ENCODE measurements around the gene MARCHF5. TPM values are rescaled to one million over a fixed set of nuclear protein-coding genes. Genes with fewer than 3 reads are reported as not detected.

The MARCHF5 gene, protein sequence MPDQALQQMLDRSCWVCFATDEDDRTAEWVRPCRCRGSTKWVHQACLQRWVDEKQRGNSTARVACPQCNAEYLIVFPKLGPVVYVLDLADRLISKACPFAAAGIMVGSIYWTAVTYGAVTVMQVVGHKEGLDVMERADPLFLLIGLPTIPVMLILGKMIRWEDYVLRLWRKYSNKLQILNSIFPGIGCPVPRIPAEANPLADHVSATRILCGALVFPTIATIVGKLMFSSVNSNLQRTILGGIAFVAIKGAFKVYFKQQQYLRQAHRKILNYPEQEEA
- total RNA-seq (10 to 100 TPM; 33.5 to 36.1 TPM), total RNA-seq (26.0 to 59.8 (median 36.7) reads per million in 172 experiments)
- polyA plus RNA-seq (2013, experiment 1 of 2) = 24.7 TPM
- 29.1 TPM for polyA plus RNA-seq (2013, experiment 2 of 2)

DNA sequence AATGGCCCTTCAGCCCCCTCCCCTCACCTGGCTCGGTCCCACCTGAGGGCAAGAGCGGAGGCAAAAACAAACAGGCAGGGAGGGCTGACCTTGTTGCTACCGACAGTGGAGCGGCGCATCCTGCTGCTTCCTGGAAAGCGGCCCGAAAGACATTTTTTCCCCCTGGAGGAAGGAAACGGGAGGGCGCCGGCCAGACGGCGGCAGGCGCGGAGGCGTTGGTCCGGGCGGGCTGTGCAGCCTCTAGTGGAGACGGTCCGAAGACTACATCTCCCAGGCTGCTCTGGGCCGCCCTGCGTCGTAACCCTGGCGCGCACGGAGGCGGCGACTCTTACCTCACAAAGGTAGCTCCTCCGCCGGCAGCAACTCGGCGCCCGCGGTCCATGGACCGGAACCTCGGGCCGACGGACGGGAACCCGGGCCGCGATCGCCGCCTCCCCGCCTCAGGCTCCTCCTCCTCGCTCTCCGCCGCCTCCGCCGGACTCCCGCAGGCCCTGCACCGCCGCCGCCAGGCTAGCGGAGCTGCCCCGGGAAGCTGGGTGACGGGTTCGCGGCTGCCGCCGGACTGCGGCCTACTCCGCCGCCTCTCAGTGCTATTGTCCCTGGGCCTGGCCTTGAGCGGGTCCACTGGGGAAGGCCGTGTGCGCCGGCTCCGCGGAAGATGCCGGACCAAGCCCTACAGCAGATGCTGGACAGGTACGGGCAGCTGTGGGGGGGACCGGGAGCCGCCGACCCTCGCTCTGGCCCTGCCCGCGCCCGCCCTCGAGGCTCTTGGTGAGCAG is at the start of gene MARCHF5, which contains the start of gene CPEB3:
TSS of gene MARCHF5 (plus strand) at position 331 of the 779 bp plus-strand sequence. CDS start at position 659, 328 bp downstream.
TSS of gene CPEB3 (minus strand) at position 242 of the 779 bp plus-strand sequence. CDS start 50,728 bp downstream, outside the sequence.
- Histone ChIP-seq H3K4me1 (ENCODE audit: insufficient read depth, low read length) (peaks cover 29% of the 10 kb centered on the region), H3K4me3 (ENCODE audit: low read length) (peak within 1 kb of the TSS; percentile 97), H3K36me3 (ENCODE audit: insufficient read depth, low read length) (no peaks in the 10 kb centered on the region), H3K9me3 (ENCODE audit: control insufficient read depth in 1 of 2, insufficient read depth in 1 of 2, low read length in 2 of 2) (no peaks in the 10 kb centered on the region), H3K27ac (ENCODE audit: low read depth in 1 of 2, low read length in 2 of 2) (peak within 1 kb of the TSS; percentile 37 to 50), H3K27me3 (ENCODE audit: control insufficient read depth in 1 of 2, insufficient read depth in 2 of 2, low read length in 2 of 2) (no peaks in the 10 kb centered on the region)
- Mint-ChIP-seq H3K4me3 (peak within 1 kb of the TSS; percentile 97), H3K9me3 (no peaks in the 10 kb centered on the region), H3K4me1 (ENCODE audit: low read depth) (peaks cover 33% of the 10 kb centered on the region), H3K36me3 (ENCODE audit: low read depth) (peaks cover 34% of the 10 kb centered on the region), H3K27me3 (no peaks in the 10 kb centered on the region), H3K27ac (peak within 1 kb of the TSS; percentile 87)
- ChIA-PET CTCF (interaction anchor here (0.6 to 1.4 kb wide), 7 partner anchors 13 to 476 kb away, joined by 3 to 5 read pairs (median 4); partner anchors contain the start of gene IDE), POLR2A (interaction anchor here (0.6 to 3.8 kb wide), 17 partner anchors 18 to 1420 kb away, joined by 3 to 28 read pairs (median 6); partner anchors contain the start of genes BTAF1, EXOC6, FGFBP3 and IDE)
- intact Hi-C loops (cut with DNase I, micrococcal nuclease) = loop anchor here (2.0 to 10.0 kb wide), 11 partner anchors 49 to 1416 kb away; partner anchors contain the start of genes BTAF1 (in 1 of the 2), CEP55 (in 1 of the 2), EXOC6 (in 1 of the 2) and FGFBP3 (in 1 of the 2)
- TF ChIP-seq, protein P1, sequence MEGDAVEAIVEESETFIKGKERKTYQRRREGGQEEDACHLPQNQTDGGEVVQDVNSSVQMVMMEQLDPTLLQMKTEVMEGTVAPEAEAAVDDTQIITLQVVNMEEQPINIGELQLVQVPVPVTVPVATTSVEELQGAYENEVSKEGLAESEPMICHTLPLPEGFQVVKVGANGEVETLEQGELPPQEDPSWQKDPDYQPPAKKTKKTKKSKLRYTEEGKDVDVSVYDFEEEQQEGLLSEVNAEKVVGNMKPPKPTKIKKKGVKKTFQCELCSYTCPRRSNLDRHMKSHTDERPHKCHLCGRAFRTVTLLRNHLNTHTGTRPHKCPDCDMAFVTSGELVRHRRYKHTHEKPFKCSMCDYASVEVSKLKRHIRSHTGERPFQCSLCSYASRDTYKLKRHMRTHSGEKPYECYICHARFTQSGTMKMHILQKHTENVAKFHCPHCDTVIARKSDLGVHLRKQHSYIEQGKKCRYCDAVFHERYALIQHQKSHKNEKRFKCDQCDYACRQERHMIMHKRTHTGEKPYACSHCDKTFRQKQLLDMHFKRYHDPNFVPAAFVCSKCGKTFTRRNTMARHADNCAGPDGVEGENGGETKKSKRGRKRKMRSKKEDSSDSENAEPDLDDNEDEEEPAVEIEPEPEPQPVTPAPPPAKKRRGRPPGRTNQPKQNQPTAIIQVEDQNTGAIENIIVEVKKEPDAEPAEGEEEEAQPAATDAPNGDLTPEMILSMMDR (IDR thresholded peaks at IDR 0.05) = peak; percentile 44
- ATAC-seq (ENCODE audit: poor library complexity) = peak; percentile 97
- DNase-seq = peak; percentile 80 to 97 (median 87)

DNA sequence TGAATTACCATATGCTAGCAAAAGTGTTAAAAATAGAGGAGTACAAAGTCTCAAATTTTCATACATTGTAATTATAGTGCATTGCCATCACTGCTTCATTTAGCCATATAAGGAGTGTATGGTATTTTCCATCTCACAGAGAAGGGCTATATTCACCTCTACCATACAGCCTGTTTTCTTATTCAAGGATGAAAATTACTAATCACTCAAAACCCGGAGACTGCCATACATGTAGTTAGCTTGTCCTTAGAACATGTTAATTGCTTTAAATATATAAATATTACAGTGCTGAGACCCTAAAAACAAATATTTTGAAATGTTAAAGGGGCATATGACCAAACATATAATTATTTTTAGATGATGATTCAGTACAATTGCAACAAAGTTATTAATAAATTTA is 49.5 kb upstream of the MARCHF5 start:
- H3K27ac ChIP-seq (ENCODE audit: low read depth in 1 of 2, low read length in 2 of 2) = no peak overlapping the region
- CTCF ChIA-PET = no interaction called here
- Mint-ChIP-seq H3K4me1 (ENCODE audit: low read depth) (peaks cover 44% of the 10 kb centered on the region), H3K36me3 (ENCODE audit: low read depth) (peaks cover 9% of the 10 kb centered on the region), H3K27me3 (no peaks in the 10 kb centered on the region), H3K4me3 (peak overlapping the region; percentile 92), H3K9me3 (no peaks in the 10 kb centered on the region), H3K27ac (peak overlapping the region; percentile 58)
- TF ChIP-seq, protein P1 (IDR thresholded peaks at IDR 0.05) = no peak
- no peaks in the 10 kb centered on the region for H3K9me3 ChIP-seq (ENCODE audit: control insufficient read depth in 1 of 2, insufficient read depth in 1 of 2, low read length in 2 of 2)
- no peaks in the 10 kb centered on the region for H3K36me3 ChIP-seq (ENCODE audit: insufficient read depth, low read length)
- POLR2A ChIA-PET = interaction anchor here (1.5 to 4.7 kb wide), 2 partner anchors 30 to 50 kb away, joined by 3 to 28 read pairs; partner anchors contain the start of genes CPEB3 and MARCHF5
- DNase-seq = no peak
- no peaks in the 10 kb centered on the region for H3K27me3 ChIP-seq (ENCODE audit: control insufficient read depth in 1 of 2, insufficient read depth in 2 of 2, low read length in 2 of 2)
- ATAC-seq (ENCODE audit: poor library complexity) = no peak
- intact Hi-C loops (cut with DNase I, micrococcal nuclease) = loop anchor here in 1 of 2 experiments (5.0 kb wide), 1 partner anchor 51 kb away; the partner anchor contains the start of genes CPEB3 and MARCHF5
- H3K4me3 ChIP-seq (ENCODE audit: low read length) = peak overlapping the region; percentile 86
- peaks cover 16% of the 10 kb centered on the region for H3K4me1 ChIP-seq (ENCODE audit: insufficient read depth, low read length)

DNA sequence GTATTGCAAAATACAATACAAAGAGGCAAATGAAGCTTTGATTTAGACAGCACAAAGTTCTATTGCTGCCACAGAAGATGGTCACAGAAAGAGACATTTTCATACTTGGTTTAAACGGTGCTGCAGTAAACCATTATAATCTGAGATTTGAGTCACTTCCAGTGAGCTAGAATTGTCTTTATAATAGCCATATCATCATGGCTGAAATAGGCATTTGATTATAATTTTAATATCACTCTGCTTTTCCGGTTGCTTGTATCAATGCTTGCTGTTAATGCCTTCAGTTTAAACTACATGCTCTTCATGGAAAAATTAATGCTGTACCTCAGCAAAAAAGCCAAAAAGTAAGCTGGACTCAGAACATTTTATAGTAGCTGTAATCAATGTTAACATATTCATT is 48.6 kb upstream of the MARCHF5 start:
- H3K4me1 ChIP-seq (ENCODE audit: insufficient read depth, low read length) = peaks cover 16% of the 10 kb centered on the region
- POLR2A ChIA-PET = interaction anchor here (4.7 kb wide), 1 partner anchor 49 kb away, joined by 28 read pairs; the partner anchor contains the start of genes CPEB3 and MARCHF5
- no peaks in the 10 kb centered on the region for H3K9me3 ChIP-seq (ENCODE audit: control insufficient read depth in 1 of 2, insufficient read depth in 1 of 2, low read length in 2 of 2)
- no peaks in the 10 kb centered on the region for H3K27me3 ChIP-seq (ENCODE audit: control insufficient read depth in 1 of 2, insufficient read depth in 2 of 2, low read length in 2 of 2)
- intact Hi-C loops (cut with DNase I, micrococcal nuclease) = loop anchor here in 1 of 2 experiments (5.0 kb wide), 1 partner anchor 50 kb away; the partner anchor contains the start of genes CPEB3 and MARCHF5
- H3K27ac ChIP-seq (ENCODE audit: low read depth in 1 of 2, low read length in 2 of 2) = no peak overlapping the region
- Mint-ChIP-seq H3K9me3 (no peaks in the 10 kb centered on the region), H3K27me3 (no peaks in the 10 kb centered on the region), H3K27ac (no peak overlapping the region), H3K4me1 (ENCODE audit: low read depth) (peaks cover 44% of the 10 kb centered on the region), H3K36me3 (ENCODE audit: low read depth) (peaks cover 9% of the 10 kb centered on the region), H3K4me3 (peak overlapping the region; percentile 81)
- H3K4me3 ChIP-seq (ENCODE audit: low read length) = no peak overlapping the region
- ATAC-seq (ENCODE audit: poor library complexity) (no peak), DNase-seq (no peak)
- no peaks in the 10 kb centered on the region for H3K36me3 ChIP-seq (ENCODE audit: insufficient read depth, low read length)
- TF ChIP-seq, protein P1 (IDR thresholded peaks at IDR 0.05) = no peak
- CTCF ChIA-PET = interaction anchor here (0.5 kb wide), 1 partner anchor 659 kb away, joined by 3 read pairs; no protein-coding TSS in a partner anchor
